ENCODE results near the gene METAP1D.

DNA sequence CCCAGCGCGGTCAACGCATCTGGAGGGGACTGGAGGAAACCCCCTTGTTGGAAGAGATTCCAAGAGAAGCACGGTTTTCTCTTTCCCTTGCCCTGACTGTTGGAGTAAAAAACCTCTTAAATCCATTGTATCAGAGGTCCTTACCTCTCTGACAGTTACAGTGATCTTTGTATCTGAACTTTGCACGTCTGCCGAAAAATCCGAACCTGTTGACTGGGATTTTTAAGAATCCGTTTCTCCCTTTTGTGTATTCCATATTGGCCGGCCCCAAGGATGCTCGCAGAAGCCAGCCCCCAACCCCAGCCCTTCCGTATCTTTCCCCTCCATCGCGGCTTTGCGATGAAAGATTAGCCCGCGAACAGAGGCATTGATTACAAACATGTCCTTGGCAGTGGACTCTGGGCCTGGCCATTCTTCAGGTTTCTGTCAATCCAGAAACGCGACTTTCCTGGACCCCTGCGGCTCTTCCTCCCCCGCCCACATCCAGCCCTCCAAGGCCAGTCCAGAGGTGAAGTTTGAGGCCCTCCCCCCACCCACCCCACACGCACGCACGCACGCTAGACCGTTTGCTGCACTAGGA, 81.0 kb downstream of the METAP1D start:
- TF ChIP-seq, protein P1, sequence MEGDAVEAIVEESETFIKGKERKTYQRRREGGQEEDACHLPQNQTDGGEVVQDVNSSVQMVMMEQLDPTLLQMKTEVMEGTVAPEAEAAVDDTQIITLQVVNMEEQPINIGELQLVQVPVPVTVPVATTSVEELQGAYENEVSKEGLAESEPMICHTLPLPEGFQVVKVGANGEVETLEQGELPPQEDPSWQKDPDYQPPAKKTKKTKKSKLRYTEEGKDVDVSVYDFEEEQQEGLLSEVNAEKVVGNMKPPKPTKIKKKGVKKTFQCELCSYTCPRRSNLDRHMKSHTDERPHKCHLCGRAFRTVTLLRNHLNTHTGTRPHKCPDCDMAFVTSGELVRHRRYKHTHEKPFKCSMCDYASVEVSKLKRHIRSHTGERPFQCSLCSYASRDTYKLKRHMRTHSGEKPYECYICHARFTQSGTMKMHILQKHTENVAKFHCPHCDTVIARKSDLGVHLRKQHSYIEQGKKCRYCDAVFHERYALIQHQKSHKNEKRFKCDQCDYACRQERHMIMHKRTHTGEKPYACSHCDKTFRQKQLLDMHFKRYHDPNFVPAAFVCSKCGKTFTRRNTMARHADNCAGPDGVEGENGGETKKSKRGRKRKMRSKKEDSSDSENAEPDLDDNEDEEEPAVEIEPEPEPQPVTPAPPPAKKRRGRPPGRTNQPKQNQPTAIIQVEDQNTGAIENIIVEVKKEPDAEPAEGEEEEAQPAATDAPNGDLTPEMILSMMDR (IDR thresholded peaks at IDR 0.05), result no peak
- TF ChIP-seq POLR2A (IDR thresholded peaks at IDR 0.05), result no peak
